Measurements from ENCODE around the gene GNAL. TPM values are rescaled to one million over a fixed set of nuclear protein-coding genes. Genes with fewer than 3 reads are reported as not detected.
"Not testable (repeated sequence)": the region's sequence is repeated elsewhere in the genome, so short reads cannot be mapped to it uniquely, and the experiment has no call there.

The GNAL gene
- total and polyA plus RNA-seq, 3 donors from 2014 or later: 11.6 to 12.8 (median 12.1) TPM

DNA sequence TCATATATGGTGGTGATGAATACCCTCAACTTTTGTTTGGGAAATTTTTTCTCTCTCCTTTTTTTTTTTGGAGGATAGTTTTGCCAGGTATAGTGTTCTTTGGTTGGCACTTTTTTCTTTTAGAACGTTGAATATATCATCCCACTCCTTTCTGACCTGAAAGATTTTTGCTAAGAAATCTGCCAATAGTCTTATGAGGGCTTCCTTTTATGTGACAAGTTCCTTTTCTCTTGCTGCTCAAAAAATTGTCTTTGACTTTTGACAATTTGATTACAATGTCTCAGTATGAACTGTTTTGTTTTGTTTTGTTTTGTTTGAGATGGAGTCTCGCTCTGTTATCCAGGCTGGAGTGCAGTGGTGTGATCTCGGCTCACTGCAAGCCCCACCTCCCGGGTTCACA is 21.5 kb downstream of the GNAL start:
- no peak for DNase-seq
- Histone ChIP-seq H3K36me3 (ENCODE audit: low read depth, missing control alignments) (no peaks in the 10 kb centered on the region), H3K27me3 (no peaks in the 10 kb centered on the region), H3K9me3 (no peaks in the 10 kb centered on the region), H3K4me3 (no peak overlapping the region), H3K4me1 (no peaks in the 10 kb centered on the region), H3K27ac (no peak overlapping the region)
- intact Hi-C loops (cut with DNase I; ENCODE audit: low total_unique reads): no loop called here
- 84 to 92% methylated on average over 4 of the region's 4 CpGs for WGBS, 2 donors
- TF ChIP-seq, protein P1, sequence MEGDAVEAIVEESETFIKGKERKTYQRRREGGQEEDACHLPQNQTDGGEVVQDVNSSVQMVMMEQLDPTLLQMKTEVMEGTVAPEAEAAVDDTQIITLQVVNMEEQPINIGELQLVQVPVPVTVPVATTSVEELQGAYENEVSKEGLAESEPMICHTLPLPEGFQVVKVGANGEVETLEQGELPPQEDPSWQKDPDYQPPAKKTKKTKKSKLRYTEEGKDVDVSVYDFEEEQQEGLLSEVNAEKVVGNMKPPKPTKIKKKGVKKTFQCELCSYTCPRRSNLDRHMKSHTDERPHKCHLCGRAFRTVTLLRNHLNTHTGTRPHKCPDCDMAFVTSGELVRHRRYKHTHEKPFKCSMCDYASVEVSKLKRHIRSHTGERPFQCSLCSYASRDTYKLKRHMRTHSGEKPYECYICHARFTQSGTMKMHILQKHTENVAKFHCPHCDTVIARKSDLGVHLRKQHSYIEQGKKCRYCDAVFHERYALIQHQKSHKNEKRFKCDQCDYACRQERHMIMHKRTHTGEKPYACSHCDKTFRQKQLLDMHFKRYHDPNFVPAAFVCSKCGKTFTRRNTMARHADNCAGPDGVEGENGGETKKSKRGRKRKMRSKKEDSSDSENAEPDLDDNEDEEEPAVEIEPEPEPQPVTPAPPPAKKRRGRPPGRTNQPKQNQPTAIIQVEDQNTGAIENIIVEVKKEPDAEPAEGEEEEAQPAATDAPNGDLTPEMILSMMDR (IDR thresholded peaks at IDR 0.05): no peak
- no peak for TF ChIP-seq POLR2A (IDR thresholded peaks at IDR 0.05)

DNA sequence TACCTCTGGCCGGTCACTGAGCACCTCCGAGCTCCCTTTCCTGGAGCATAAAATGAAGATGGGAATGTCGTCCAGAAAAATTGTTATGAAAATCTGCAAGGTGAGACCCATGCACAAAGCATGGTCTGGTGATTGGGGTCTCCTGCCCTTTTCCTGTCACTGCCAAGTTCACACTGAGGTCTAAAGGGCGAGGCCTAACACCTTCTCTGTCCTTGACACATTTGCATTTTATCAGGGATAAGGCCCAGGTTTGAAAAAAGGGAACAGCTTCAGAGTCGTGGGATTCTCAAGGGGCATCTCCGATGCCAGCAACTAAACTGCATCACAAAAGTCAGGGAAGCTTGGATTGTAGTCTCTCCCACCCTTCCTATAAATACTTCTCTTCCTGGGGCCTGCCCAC is 24.7 kb downstream of the GNAL start:
- 72 to 73% methylated on average over 6 of the region's 6 CpGs for WGBS, 2 donors
- H3K27me3 ChIP-seq: no peaks in the 10 kb centered on the region
- H3K36me3 ChIP-seq (ENCODE audit: low read depth, missing control alignments): no peaks in the 10 kb centered on the region
- TF ChIP-seq POLR2A (IDR thresholded peaks at IDR 0.05): no peak
- TF ChIP-seq, protein P1 (IDR thresholded peaks at IDR 0.05): no peak
- no peak overlapping the region for H3K4me3 ChIP-seq
- H3K9me3 ChIP-seq: no peaks in the 10 kb centered on the region
- intact Hi-C loops (cut with DNase I; ENCODE audit: low total_unique reads): no loop called here
- H3K4me1 ChIP-seq: no peaks in the 10 kb centered on the region
- DNase-seq: no peak
- H3K27ac ChIP-seq: no peak overlapping the region

DNA sequence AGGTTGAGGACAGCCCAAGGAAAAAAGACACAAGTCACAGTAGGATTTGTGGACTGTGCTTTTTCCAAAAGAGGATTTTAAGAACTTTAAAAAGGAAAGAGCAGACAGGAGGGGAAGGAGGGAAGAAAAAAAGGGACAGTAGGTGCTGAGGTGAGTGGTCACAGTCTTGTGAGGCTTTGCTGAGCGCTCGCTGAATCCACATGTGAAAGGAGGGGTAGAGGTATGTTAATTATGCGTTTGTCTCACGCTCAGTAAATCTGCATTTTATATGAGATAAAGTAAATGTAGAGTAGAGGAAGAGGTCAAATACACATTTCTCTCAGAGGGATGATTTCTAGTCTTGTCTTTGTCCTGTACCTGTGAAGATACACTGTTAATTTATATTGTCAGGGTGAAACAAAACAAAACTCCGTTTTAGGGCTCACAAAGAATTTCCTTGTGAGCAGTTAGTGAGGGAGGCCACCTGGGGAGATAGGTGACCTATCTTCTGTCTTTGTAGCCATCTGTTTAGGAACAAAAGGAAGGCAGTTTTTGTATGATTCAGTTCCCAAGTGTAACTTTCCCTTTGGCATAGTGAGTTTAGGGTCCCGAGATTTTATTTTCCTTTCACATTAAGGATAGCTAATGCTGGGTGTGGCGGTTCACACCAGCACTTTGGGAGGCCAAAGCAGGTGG is 25.3 kb downstream of the GNAL start:
- no peak overlapping the region for H3K4me3 ChIP-seq
- no peaks in the 10 kb centered on the region for H3K4me1 ChIP-seq
- WGBS, 2 donors: 57 to 65% methylated on average over 7 of the region's 7 CpGs
- no peak for DNase-seq
- no peaks in the 10 kb centered on the region for H3K36me3 ChIP-seq (ENCODE audit: low read depth, missing control alignments)
- H3K9me3 ChIP-seq: no peaks in the 10 kb centered on the region
- no peak overlapping the region for H3K27ac ChIP-seq
- TF ChIP-seq, protein P1 (IDR thresholded peaks at IDR 0.05): no peak
- no peak for TF ChIP-seq POLR2A (IDR thresholded peaks at IDR 0.05)
- intact Hi-C loops (cut with DNase I; ENCODE audit: low total_unique reads): no loop called here
- no peaks in the 10 kb centered on the region for H3K27me3 ChIP-seq

DNA sequence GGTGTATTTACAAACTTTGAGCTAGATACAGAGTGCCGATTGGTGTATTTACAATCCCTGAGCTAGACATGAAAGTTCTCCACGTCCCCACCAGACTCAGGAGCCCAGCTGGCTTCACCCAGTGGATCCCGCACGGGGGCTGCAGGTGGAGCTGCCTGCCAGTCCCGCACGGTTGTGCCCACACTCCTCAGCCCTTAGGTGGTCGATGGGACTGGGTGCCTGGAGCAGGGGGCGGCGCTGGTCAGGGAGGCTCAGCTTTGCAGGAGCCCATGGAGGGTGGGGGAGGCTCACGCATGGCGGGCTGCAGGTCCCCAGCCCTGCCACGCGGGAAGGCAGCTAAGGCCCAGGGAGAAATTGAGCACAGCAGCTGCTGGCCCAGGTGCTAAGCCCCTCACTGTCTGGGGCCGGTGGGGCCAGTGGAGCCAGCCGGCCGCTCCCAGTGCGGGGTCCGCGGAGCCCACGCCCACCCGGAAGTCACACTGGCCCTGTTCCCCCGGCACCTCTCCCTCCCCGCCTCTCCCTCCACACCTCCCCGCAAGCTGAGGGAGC is 27.8 kb downstream of the GNAL start:
- 87 to 98% methylated on average over 7 to 24 of the region's 24 CpGs for WGBS, 2 donors

DNA sequence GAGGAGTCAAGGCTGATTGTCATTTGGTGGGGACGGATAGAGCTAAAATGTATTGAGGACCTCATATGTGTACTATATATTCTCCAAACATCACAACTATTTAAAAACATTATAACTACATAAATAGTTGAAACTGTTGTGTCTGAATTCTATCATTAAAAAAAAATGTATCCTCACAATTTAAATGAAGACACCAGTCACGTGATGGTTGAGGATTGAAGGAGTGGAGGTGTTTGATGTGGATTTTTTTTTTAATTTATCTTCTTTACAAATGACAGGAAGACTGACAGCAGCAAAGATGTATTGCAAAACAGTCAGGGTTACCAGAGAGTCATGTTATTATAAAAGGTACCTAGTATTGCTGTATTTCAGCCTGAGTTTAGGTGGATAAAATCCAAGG is 30.0 kb downstream of the GNAL start:
- Histone ChIP-seq H3K9me3 (no peaks in the 10 kb centered on the region), H3K27ac (no peak overlapping the region), H3K4me1 (no peaks in the 10 kb centered on the region), H3K36me3 (ENCODE audit: low read depth, missing control alignments) (no peaks in the 10 kb centered on the region), H3K4me3 (no peak overlapping the region), H3K27me3 (no peaks in the 10 kb centered on the region)
- no peak for DNase-seq
- intact Hi-C loops (cut with DNase I; ENCODE audit: low total_unique reads): no loop called here
- WGBS, 2 donors: 63 to 89% methylated on average over 2 of the region's 2 CpGs
- TF ChIP-seq, protein P1 (IDR thresholded peaks at IDR 0.05): no peak
- TF ChIP-seq POLR2A (IDR thresholded peaks at IDR 0.05): no peak

More for the DNA sequence above, 27.8 kb downstream of the GNAL start:
- H3K36me3 ChIP-seq (ENCODE audit: low read depth, missing control alignments); DNase-seq; intact Hi-C loops (cut with DNase I; ENCODE audit: low total_unique reads); H3K4me3 ChIP-seq; H3K27me3 ChIP-seq; H3K4me1 ChIP-seq; H3K9me3 ChIP-seq; H3K27ac ChIP-seq: not testable (repeated sequence)

All from testis (tissue), 3 donors.